Common myeloid progenitor, CD34-positive (primary cell): ENCODE data around the gene RBM24.

ENCODE experiments used
- CTCF ChIA-PET: fragments of 350-600 bp; sonication (Branson Sonifier 250); formaldehyde crosslinking; loops from one replicate; lab custom pipeline; 2021; ENCODE audit warnings: antibody characterized with exemption; lab: Charles Lee
- POLR2A ChIA-PET: fragments of 350-600 bp; sonication (Branson Sonifier 250); formaldehyde crosslinking; loops from one replicate; lab custom pipeline; 2021; ENCODE audit warnings: antibody characterized with exemption; lab: Charles Lee
- DNase-seq, 3 donors: peaks; one replicate each; pipeline versions ENCODE4 v3.0.0 to v3.0.0-alpha.2; 2013
- H3K27ac ChIP-seq, 2 experiments: 1 replicate in 1 of 2; 2 replicates in 1 of 2; pipeline ENCODE4 v1.7.0; 2013; ENCODE audit warnings: inconsistent platforms in 2 of 2, low read length in 2 of 2, mild to moderate bottlenecking in 2 of 2, low read depth in 1 of 2, moderate library complexity in 1 of 2; ENCODE audit not compliant: severe bottlenecking in 2 of 2, insufficient read depth in 1 of 2, poor library complexity in 1 of 2
- H3K27me3 ChIP-seq, 5 experiments: replicated peaks in 2 of 5; 1 replicate in 3 of 5; 2 replicates in 2 of 5; pipeline versions ENCODE4 v1.6.1 to v1.7.0; 2013; ENCODE audit warnings: low read length in 4 of 5, mild to moderate bottlenecking in 2 of 5, moderate library complexity in 2 of 5, inconsistent platforms in 1 of 5; ENCODE audit not compliant: insufficient read depth in 5 of 5, control insufficient read depth in 4 of 5
- H3K36me3 ChIP-seq, 4 experiments: 1 replicate in 2 of 4; 2 replicates in 2 of 4; pipeline versions ENCODE4 v1.6.1 to v1.7.0; 2013; ENCODE audit warnings: low read length in 3 of 4, control low read depth in 1 of 4, mild to moderate bottlenecking in 1 of 4; ENCODE audit not compliant: control insufficient read depth in 4 of 4, insufficient read depth in 4 of 4
- H3K4me1 ChIP-seq, 4 experiments: 1 replicate in 3 of 4; 2 replicates in 1 of 4; pipeline versions ENCODE4 v1.6.1 to v1.7.1; 2013; ENCODE audit warnings: low read length in 3 of 4, mild to moderate bottlenecking in 3 of 4, control low read depth in 1 of 4, inconsistent platforms in 1 of 4, moderate library complexity in 1 of 4; ENCODE audit not compliant: control insufficient read depth in 4 of 4, insufficient read depth in 4 of 4; ENCODE audit errors: control extremely low read depth in 1 of 4
- H3K4me3 ChIP-seq, 7 experiments: 1 replicate in 4 of 7; 2 replicates in 3 of 7; pipeline versions ENCODE4 v1.5.1 to v1.7.0; 2013; ENCODE audit warnings: mild to moderate bottlenecking in 7 of 7, low read length in 6 of 7, moderate library complexity in 6 of 7, inconsistent platforms in 2 of 7, low read depth in 2 of 7, control low read depth in 1 of 7; ENCODE audit not compliant: insufficient read depth in 4 of 7, control insufficient read depth in 1 of 7; ENCODE audit errors: extremely low read depth in 1 of 7
- H3K9me3 ChIP-seq, 5 experiments: 1 replicate in 4 of 5; 2 replicates in 1 of 5; pipeline versions ENCODE4 v1.6.1 to v1.7.1; 2013; ENCODE audit warnings: low read length in 4 of 5, mild to moderate bottlenecking in 2 of 5, inconsistent platforms in 1 of 5, low read depth in 1 of 5, moderate library complexity in 1 of 5; ENCODE audit not compliant: control insufficient read depth in 4 of 5, insufficient read depth in 2 of 5; ENCODE audit errors: control extremely low read depth in 1 of 5
- WGBS: methylation state at CpG from one replicate; pipeline ENCODE4 v1.1.5; 2013; ENCODE audit not compliant: insufficient coverage; 5-methylcytosine and 5-hydroxymethylcytosine counted together

The RBM24 gene

DNA sequence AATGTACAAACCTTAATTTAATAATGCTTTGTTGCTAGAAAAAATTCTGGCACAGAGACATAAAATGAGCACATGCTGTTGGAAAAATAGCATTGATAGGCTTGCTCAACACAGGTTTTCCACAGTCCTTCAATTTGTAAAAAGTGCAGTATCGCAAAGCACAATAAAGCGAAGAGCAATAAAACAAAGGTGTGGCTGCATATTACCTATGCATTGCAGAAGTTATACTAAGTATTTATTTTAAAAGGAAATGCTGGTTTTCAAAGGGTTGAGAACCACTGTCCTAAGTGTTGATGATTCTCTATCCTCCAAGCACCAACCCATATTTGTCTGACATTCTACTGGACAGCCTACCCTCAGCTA, 58.1 kb downstream of the RBM24 start:
- no peak overlapping the region for H3K27ac ChIP-seq
- H3K4me1 ChIP-seq: no peaks in the 10 kb centered on the region
- ChIA-PET POLR2A (no interaction called here), CTCF (no interaction called here)
- no peak for DNase-seq
- H3K36me3 ChIP-seq: no peaks in the 10 kb centered on the region
- no peak overlapping the region for H3K4me3 ChIP-seq
- H3K9me3 ChIP-seq: peaks cover 0 to 3% (median 0%) of the 10 kb centered on the region in 5 experiments
- peaks cover 0 to 2% (median 0%) of the 10 kb centered on the region in 5 experiments for H3K27me3 ChIP-seq
- WGBS: no CpG with 5 or more reads among the region's 2 CpGs

- 100% methylated on average over 6 of the region's 7 CpGs for WGBS
- Histone ChIP-seq H3K4me3 (no peak overlapping the region), H3K9me3 (peaks cover 0 to 3% (median 0%) of the 10 kb centered on the region in 5 experiments), H3K27ac (no peak overlapping the region), H3K27me3 (no peaks in the 10 kb centered on the region), H3K4me1 (no peaks in the 10 kb centered on the region), H3K36me3 (no peaks in the 10 kb centered on the region)
- no peak for DNase-seq
- POLR2A ChIA-PET: no interaction called here
- CTCF ChIA-PET: interaction anchor here (1.4 kb wide), 1 partner anchor 15 kb away, joined by 4 read pairs; no protein-coding TSS in a partner anchor
Observed at GRCh38 chr6:17341117-17341805, 60.1 kb downstream of the RBM24 start.

DNA sequence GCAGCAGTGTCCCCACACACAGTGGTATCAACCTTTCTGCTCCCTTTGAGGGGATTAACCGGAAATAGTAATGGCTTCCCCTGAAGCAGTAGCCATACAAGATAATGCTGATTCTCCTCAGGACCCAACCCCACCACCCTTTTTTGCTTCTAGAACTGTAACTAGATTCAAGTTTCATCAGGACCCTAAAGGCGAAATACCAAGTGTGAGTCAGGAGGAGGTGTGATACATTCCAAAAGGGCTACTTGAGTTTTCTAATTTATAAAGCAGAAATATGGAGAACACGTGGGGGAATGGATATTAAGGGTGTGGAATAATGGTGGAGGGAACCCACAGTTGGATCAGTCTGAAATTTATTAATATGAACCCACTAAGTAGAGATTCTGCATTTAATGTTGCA, 60.7 kb downstream of the RBM24 start:
- POLR2A ChIA-PET: no interaction called here
- no peaks in the 10 kb centered on the region for H3K27me3 ChIP-seq
- no peak for DNase-seq
- H3K27ac ChIP-seq: no peak overlapping the region
- CTCF ChIA-PET: interaction anchor here (1.4 kb wide), 1 partner anchor 14 kb away, joined by 4 read pairs; no protein-coding TSS in a partner anchor
- WGBS: 92% methylated on average over 2 of the region's 3 CpGs
- H3K9me3 ChIP-seq: peaks cover 0 to 3% (median 0%) of the 10 kb centered on the region in 5 experiments
- no peaks in the 10 kb centered on the region for H3K4me1 ChIP-seq
- H3K36me3 ChIP-seq: no peaks in the 10 kb centered on the region
- no peak overlapping the region for H3K4me3 ChIP-seq

- 100% methylated on average over 2 of the region's 2 CpGs for whole genome bisulfite sequencing
- no peaks in the 10 kb centered on the region for H3K27me3 ChIP-seq
- H3K4me3 ChIP-seq: no peak overlapping the region
- no peaks in the 10 kb centered on the region for H3K4me1 ChIP-seq
- no peak overlapping the region for H3K27ac ChIP-seq
- no peak for DNase-seq
- ChIA-PET CTCF (no interaction called here), POLR2A (no interaction called here)
- H3K9me3 ChIP-seq: peaks cover 0 to 3% (median 0%) of the 10 kb centered on the region in 5 experiments
- H3K36me3 ChIP-seq: no peaks in the 10 kb centered on the region
Observed at GRCh38 chr6:17343215-17343614, 62.1 kb downstream of the RBM24 start.
